ENCODE data around the gene KCNAB1.

- TF ChIP-seq EP300 (IDR thresholded peaks at IDR 0.05): no peak
- no peak for TF ChIP-seq CTCF (IDR thresholded peaks at IDR 0.05)
Observed at GRCh38 chr3:156530980-156531379, 410.6 kb downstream of the KCNAB1 start.

Measured in tibial nerve (tissue), 4 donors.